GM19193 (cell line): Measurements from ENCODE around the gene HS2ST1.

ENCODE experiments used
- POLR2A ChIP-seq: IDR thresholded peaks from 4 replicates; pipeline ENCODE4 v1.6.1; 2011; ENCODE audit not compliant: insufficient read depth, insufficient read length; ENCODE audit errors: extremely low read depth

HS2ST1 gene

GRCh38 chr1:87159378-87159915, 245.0 kb downstream of the HS2ST1 start:
- no peak for TF ChIP-seq POLR2A
